Motor neuron (in vitro differentiated cells): ENCODE measurements around the gene GREB1. TPM values are rescaled to one million over a fixed set of nuclear protein-coding genes. Genes with fewer than 3 reads are reported as not detected.

Experiments
- ATAC-seq, 8 experiments: fragments of 200-7000 bp; cut with Tn5 transposase; replicated peaks in 6 of 8; 2 replicates each; pipeline ENCODE4 v1.8.0; 2021; ENCODE audit warnings: mild to moderate bottlenecking in 8 of 8, moderate library complexity in 8 of 8
- H3K27ac ChIP-seq, 2 donors: fragments of 250-450 bp; sonication (Bioruptor Pico); 2 replicates each; pipeline ENCODE4 v1.9.0; 2021; ENCODE audit warnings: antibody characterized with exemption in 2 of 2, mild to moderate bottlenecking in 2 of 2, moderate library complexity in 1 of 2
- H3K4me1 ChIP-seq, 2 donors: fragments of 250-450 bp; sonication (Bioruptor Pico); replicated peaks in 1 of 2; 2 replicates each; pipeline ENCODE4 v1.6.1; 2021; ENCODE audit warnings: antibody characterized with exemption in 2 of 2, mild to moderate bottlenecking in 2 of 2, moderate library complexity in 1 of 2
- H3K4me3 ChIP-seq, 5 donors: fragments of 250-450 bp; sonication (Bioruptor Pico); 2 replicates each; pipeline ENCODE4 v1.9.0; 2021; ENCODE audit warnings: antibody characterized with exemption in 5 of 5, mild to moderate bottlenecking in 5 of 5, moderate library complexity in 4 of 5
- WGBS, 10 experiments: fragments of 450-650 bp; shearing (Covaris generic); methylation state at CpG; one replicate each; pipeline ENCODE4 v1.0.0; 2022; 5-methylcytosine and 5-hydroxymethylcytosine counted together
- in situ Hi-C, 9 experiments: fragments of 400-800 bp; cut with MboI; loops; one replicate each; pipeline ENCODE4 v1.15.0; 2021; ENCODE audit warnings: low sequenced_read_pairs in 9 of 9, low pct_unique_long_range_greater_than_20kb in 2 of 9; ENCODE audit not compliant: unreplicated experiment in 9 of 9
- total RNA-seq, 8 experiments: library from RNA; unstranded; fragments of 300-600 nt; gene quantifications; 2 replicates each; pipeline versions ENCODE4 v1.2.3 to v1.2.4, GENCODE V29; 2022

The GREB1 gene
- total RNA-seq: 10 to 100 TPM in 4 of 8 experiments, 1 to 10 TPM in 4; 1.1 to 78.6 (median 16.0) TPM

GRCh38 chr2:11533278-11534070, at the start of gene GREB1:
TSS of gene GREB1 (plus strand) at chr2:11534045. CDS start at chr2:11556615, 22,570 bp downstream.
- Histone ChIP-seq H3K4me1 (peaks cover 7 to 12% of the 10 kb centered on the region in 2 donors), H3K27ac (no peak within 1 kb of the TSS), H3K4me3 (no peak within 1 kb of the TSS)
- in situ Hi-C loops: no loop called here
- 10 to 100% (median 82%) methylated on average over 1 to 9 of the region's 9 CpGs for WGBS, 10 experiments
- no peak for ATAC-seq

GRCh38 chr2:11488809-11489208, 45.0 kb upstream of the GREB1 start:
- WGBS, 10 experiments: 25 to 100% (median 68%) methylated on average over 1 to 3 of the region's 3 CpGs; no CpG with 5 or more reads in 1 of the 10 experiments
- in situ Hi-C loops: loop anchor here in 3 of 9 experiments (25.0 kb wide), 2 partner anchors 98 to 298 kb away; no protein-coding TSS in a partner anchor
- peaks cover 14 to 38% of the 10 kb centered on the region in 2 donors for H3K4me1 ChIP-seq
- no peak overlapping the region for H3K27ac ChIP-seq
- H3K4me3 ChIP-seq: no peak overlapping the region
- ATAC-seq: peak in 2 of 8 experiments; percentile 42 to 54

GRCh38 chr2:11490194-11490593, 43.7 kb upstream of the GREB1 start:
- Histone ChIP-seq H3K4me3 (no peak overlapping the region), H3K4me1 (peaks cover 15 to 40% of the 10 kb centered on the region in 2 donors), H3K27ac (no peak overlapping the region)
- 38 to 100% (median 99%) methylated on average over 1 to 5 of the region's 5 CpGs for WGBS, 10 experiments
- ATAC-seq: no peak
- in situ Hi-C loops: loop anchor here in 3 of 9 experiments (25.0 kb wide), 2 partner anchors 97 to 297 kb away; no protein-coding TSS in a partner anchor

- 0 to 100% (median 18%) methylated on average over 1 to 2 of the region's 3 CpGs; no CpG with 5 or more reads in 2 of the 10 experiments for WGBS, 10 experiments
- in situ Hi-C loops: loop anchor here in 3 of 9 experiments (25.0 kb wide), 2 partner anchors 96 to 296 kb away; no protein-coding TSS in a partner anchor
- no peak for ATAC-seq
- peaks cover 9 to 34% of the 10 kb centered on the region in 2 donors for H3K4me1 ChIP-seq
- no peak overlapping the region for H3K27ac ChIP-seq
- no peak overlapping the region for H3K4me3 ChIP-seq
Observed at GRCh38 chr2:11491348-11491933, 42.4 kb upstream of the GREB1 start.

- Histone ChIP-seq H3K27ac (peak overlapping the region in 1 of 2 donors; percentile 30), H3K4me3 (no peak overlapping the region), H3K4me1 (peaks cover 17 to 41% of the 10 kb centered on the region in 2 donors)
- no peak for ATAC-seq
- WGBS, 10 experiments: 70 to 80% (median 76%) methylated on average over 1 to 2 of the region's 3 CpGs; no CpG with 5 or more reads in 7 of the 10 experiments
- in situ Hi-C loops: loop anchor here in 3 of 9 experiments (25.0 kb wide), 2 partner anchors 95 to 295 kb away; no protein-coding TSS in a partner anchor
Observed at GRCh38 chr2:11492244-11492643, 41.6 kb upstream of the GREB1 start.

- in situ Hi-C loops: loop anchor here in 3 of 9 experiments (25.0 kb wide), 2 partner anchors 95 to 295 kb away; no protein-coding TSS in a partner anchor
- 56 to 80% (median 67%) methylated on average over 1 of the region's 1 CpG; no CpG with 5 or more reads in 7 of the 10 experiments for WGBS, 10 experiments
Observed at GRCh38 chr2:11492720-11493119, 41.1 kb upstream of the GREB1 start.

GRCh38 chr2:11493282-11493681, 40.6 kb upstream of the GREB1 start:
- H3K4me1 ChIP-seq: peaks cover 24 to 40% of the 10 kb centered on the region in 2 donors
- H3K27ac ChIP-seq: no peak overlapping the region
- no peak for ATAC-seq
- in situ Hi-C loops: loop anchor here in 3 of 9 experiments (25.0 kb wide), 2 partner anchors 94 to 294 kb away; no protein-coding TSS in a partner anchor
- H3K4me3 ChIP-seq: no peak overlapping the region
- 0 to 100% (median 60%) methylated on average over 1 to 4 of the region's 6 CpGs; no CpG with 5 or more reads in 4 of the 10 experiments for WGBS, 10 experiments

More at GRCh38 chr2:11492720-11493119, 41.1 kb upstream of the GREB1 start:
- Histone ChIP-seq H3K4me3 (no peak overlapping the region), H3K27ac (peak overlapping the region in 1 of 2 donors; percentile 30), H3K4me1 (peaks cover 18 to 41% of the 10 kb centered on the region in 2 donors)
- no peak for ATAC-seq

GRCh38 chr2:11494310-11494709, 39.5 kb upstream of the GREB1 start:
- WGBS, 10 experiments: 40 to 100% (median 100%) methylated on average over 1 to 2 of the region's 2 CpGs; no CpG with 5 or more reads in 5 of the 10 experiments
- H3K4me1 ChIP-seq: peaks cover 34 to 47% of the 10 kb centered on the region in 2 donors
- in situ Hi-C loops: loop anchor here in 3 of 9 experiments (25.0 kb wide), 2 partner anchors 93 to 293 kb away; no protein-coding TSS in a partner anchor

GRCh38 chr2:11495844-11496681, 37.8 kb upstream of the GREB1 start:
- in situ Hi-C loops: loop anchor here in 3 of 9 experiments (25.0 kb wide), 2 partner anchors 91 to 291 kb away; no protein-coding TSS in a partner anchor
- ATAC-seq: peak in 5 of 8 experiments; percentile 84 to 88 (median 86)
- H3K4me3 ChIP-seq: peak overlapping the region; percentile 25 to 42 (median 29)
- H3K27ac ChIP-seq: peak overlapping the region; percentile 90 to 94
- H3K4me1 ChIP-seq: peaks cover 46 to 59% of the 10 kb centered on the region in 2 donors
- 0 to 80% (median 9%) methylated on average over 1 to 9 of the region's 30 CpGs for WGBS, 10 experiments

More at GRCh38 chr2:11494310-11494709, 39.5 kb upstream of the GREB1 start:
- no peak overlapping the region for H3K27ac ChIP-seq
- H3K4me3 ChIP-seq: no peak overlapping the region
- ATAC-seq: no peak

- peak; percentile 16 to 64 (median 35) for ATAC-seq
- in situ Hi-C loops: loop anchor here in 3 of 9 experiments (25.0 kb wide), 2 partner anchors 89 to 289 kb away; no protein-coding TSS in a partner anchor
- Histone ChIP-seq H3K27ac (peak overlapping the region; percentile 85), H3K4me3 (peak overlapping the region in 4 of 5 donors; percentile 6 to 22 (median 12)), H3K4me1 (peaks cover 48 to 55% of the 10 kb centered on the region in 2 donors)
- WGBS, 10 experiments: 0 to 25% (median 8%) methylated on average over 1 to 4 of the region's 9 CpGs; no CpG with 5 or more reads in 4 of the 10 experiments
Observed at GRCh38 chr2:11498543-11499034, 35.3 kb upstream of the GREB1 start.

GRCh38 chr2:11499081-11499743, 34.6 kb upstream of the GREB1 start:
- in situ Hi-C loops: loop anchor here in 3 of 9 experiments (25.0 kb wide), 2 partner anchors 88 to 288 kb away; no protein-coding TSS in a partner anchor
- peak in 5 of 8 experiments; percentile 39 to 57 (median 47) for ATAC-seq
- H3K4me3 ChIP-seq: peak overlapping the region in 3 of 5 donors; percentile 7 to 22 (median 18)
- 0 to 22% (median 18%) methylated on average over 2 to 4 of the region's 4 CpGs; no CpG with 5 or more reads in 7 of the 10 experiments for WGBS, 10 experiments
- H3K4me1 ChIP-seq: peaks cover 48 to 54% of the 10 kb centered on the region in 2 donors
- H3K27ac ChIP-seq: peak overlapping the region; percentile 85
